ENCODE data around the gene ERGIC2. TPM values are rescaled to one million over a fixed set of nuclear protein-coding genes. Genes with fewer than 3 reads are reported as not detected.

Gene ERGIC2
- total and polyA plus RNA-seq, 3 donors from 2014 or later: 41.7 to 83.0 (median 71.3) TPM

DNA sequence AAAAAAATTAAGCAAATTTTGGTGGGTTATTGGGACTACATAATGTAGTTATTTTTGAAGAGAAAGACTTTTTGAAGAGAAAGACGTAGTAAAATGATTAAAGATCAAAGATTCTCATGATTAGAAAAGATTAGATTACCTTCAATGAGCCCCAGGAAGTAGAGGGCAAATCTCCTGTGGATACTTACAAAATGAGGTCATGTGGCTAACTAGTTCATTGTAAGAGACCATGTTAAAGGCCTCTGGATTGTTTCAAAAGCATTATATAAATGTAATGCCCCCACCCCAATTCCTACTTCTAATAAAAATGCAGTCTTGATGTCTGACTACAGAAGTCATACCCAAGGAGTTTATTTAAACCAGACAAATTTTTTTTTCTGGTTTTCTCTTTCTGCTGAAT is 93.3 kb downstream of the ERGIC2 start:
- no peaks in the 10 kb centered on the region for H3K9me3 ChIP-seq
- no peak for TF ChIP-seq POLR2A (IDR thresholded peaks at IDR 0.05)
- TF ChIP-seq, protein P1, sequence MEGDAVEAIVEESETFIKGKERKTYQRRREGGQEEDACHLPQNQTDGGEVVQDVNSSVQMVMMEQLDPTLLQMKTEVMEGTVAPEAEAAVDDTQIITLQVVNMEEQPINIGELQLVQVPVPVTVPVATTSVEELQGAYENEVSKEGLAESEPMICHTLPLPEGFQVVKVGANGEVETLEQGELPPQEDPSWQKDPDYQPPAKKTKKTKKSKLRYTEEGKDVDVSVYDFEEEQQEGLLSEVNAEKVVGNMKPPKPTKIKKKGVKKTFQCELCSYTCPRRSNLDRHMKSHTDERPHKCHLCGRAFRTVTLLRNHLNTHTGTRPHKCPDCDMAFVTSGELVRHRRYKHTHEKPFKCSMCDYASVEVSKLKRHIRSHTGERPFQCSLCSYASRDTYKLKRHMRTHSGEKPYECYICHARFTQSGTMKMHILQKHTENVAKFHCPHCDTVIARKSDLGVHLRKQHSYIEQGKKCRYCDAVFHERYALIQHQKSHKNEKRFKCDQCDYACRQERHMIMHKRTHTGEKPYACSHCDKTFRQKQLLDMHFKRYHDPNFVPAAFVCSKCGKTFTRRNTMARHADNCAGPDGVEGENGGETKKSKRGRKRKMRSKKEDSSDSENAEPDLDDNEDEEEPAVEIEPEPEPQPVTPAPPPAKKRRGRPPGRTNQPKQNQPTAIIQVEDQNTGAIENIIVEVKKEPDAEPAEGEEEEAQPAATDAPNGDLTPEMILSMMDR (IDR thresholded peaks at IDR 0.05): no peak
- H3K4me3 ChIP-seq: no peak overlapping the region
- intact Hi-C loops (cut with DNase I; ENCODE audit: low total_unique reads): no loop called here
- H3K36me3 ChIP-seq (ENCODE audit: low read depth, missing control alignments): no peaks in the 10 kb centered on the region
- H3K27ac ChIP-seq: no peak overlapping the region
- H3K4me1 ChIP-seq: no peaks in the 10 kb centered on the region
- no peak for DNase-seq
- H3K27me3 ChIP-seq: no peaks in the 10 kb centered on the region
- WGBS, 2 donors: 72 to 81% methylated on average over 1 of the region's 1 CpG

Other genes with a start within 250 kb of the ERGIC2 start
- 1 to 10 TPM; 5.1 to 5.8 TPM for gene FAR2, start 231.9 kb downstream of the ERGIC2 start, total RNA-seq
- gene FAR2, start 231.9 kb downstream of the ERGIC2 start, polyA plus RNA-seq (ENCODE audit: insufficient read depth, low read depth, low replicate concordance): 25.2 TPM
- gene OVCH1, start 116.5 kb upstream of the ERGIC2 start, total RNA-seq: 1 to 10 TPM in 1 of 2 donors, under 1 TPM in 1; 0.43 to 3.0 TPM
- 1.2 TPM for gene OVCH1, start 116.5 kb upstream of the ERGIC2 start, polyA plus RNA-seq (ENCODE audit: insufficient read depth, low read depth, low replicate concordance)